HG03108 (cell line): Measurements from ENCODE around the gene SCFD2.

ENCODE experiments used
- ATAC-seq: cut with Tn5 transposase; IDR thresholded peaks from one replicate; pipeline ENCODE4 v1.9.1; 2021; ENCODE audit warnings: moderate library complexity; ENCODE audit not compliant: unreplicated experiment

SCFD2 gene

GRCh38 chr4:52966781-52967180, 399.1 kb downstream of the SCFD2 start:
- ATAC-seq: no peak

GRCh38 chr4:52966172-52966571, 399.7 kb downstream of the SCFD2 start:
- no peak for ATAC-seq

GRCh38 chr4:52964561-52965101, 401.2 kb downstream of the SCFD2 start:
- no peak for ATAC-seq

- ATAC-seq: no peak
These were observed 401.9 kb downstream of the SCFD2 start for GRCh38 chr4:52964011-52964410.

GRCh38 chr4:52962721-52963120, 403.1 kb downstream of the SCFD2 start:
- ATAC-seq: no peak

- ATAC-seq: no peak
These were observed 404.0 kb downstream of the SCFD2 start for GRCh38 chr4:52961666-52962412.

- no peak for ATAC-seq
These were observed 406.3 kb downstream of the SCFD2 start for GRCh38 chr4:52959541-52959940.

GRCh38 chr4:52957835-52958631, 407.8 kb downstream of the SCFD2 start:
- ATAC-seq: no peak

- no peak for ATAC-seq
These were observed 408.6 kb downstream of the SCFD2 start for GRCh38 chr4:52957220-52957686.

GRCh38 chr4:52956691-52957090, 409.2 kb downstream of the SCFD2 start:
- ATAC-seq: no peak

GRCh38 chr4:52954560-52955170, 411.2 kb downstream of the SCFD2 start:
- ATAC-seq: no peak

- ATAC-seq: no peak
These were observed 413.3 kb downstream of the SCFD2 start for GRCh38 chr4:52952540-52952939.

- ATAC-seq: no peak
These were observed 414.8 kb downstream of the SCFD2 start for GRCh38 chr4:52951016-52951415.

GRCh38 chr4:52950226-52950625, 415.6 kb downstream of the SCFD2 start:
- ATAC-seq: no peak

GRCh38 chr4:52949336-52949735, 416.5 kb downstream of the SCFD2 start:
- no peak for ATAC-seq

GRCh38 chr4:52948057-52948423, 417.8 kb downstream of the SCFD2 start:
- no peak for ATAC-seq

- ATAC-seq: no peak
These were observed 418.3 kb downstream of the SCFD2 start for GRCh38 chr4:52947401-52948056.

- ATAC-seq: no peak
These were observed 419.0 kb downstream of the SCFD2 start for GRCh38 chr4:52946855-52947254.

- no peak for ATAC-seq
These were observed 419.9 kb downstream of the SCFD2 start for GRCh38 chr4:52945982-52946381.

GRCh38 chr4:52945326-52945898, 420.4 kb downstream of the SCFD2 start:
- no peak for ATAC-seq

GRCh38 chr4:52943677-52944076, 422.2 kb downstream of the SCFD2 start:
- no peak for ATAC-seq
